ENCODE data around the gene FOXF2. TPM values are rescaled to one million over a fixed set of nuclear protein-coding genes. Genes with fewer than 3 reads are reported as not detected.

Gene FOXF2
- total RNA-seq, 2 donors from 2014 or later = not detected

GRCh38 chr6:1390133-1390945 is 963 bp downstream of the FOXF2 start:
- ATAC-seq = no peak
- H3K9me3 Mint-ChIP-seq = no peaks in the 10 kb centered on the region
- H3K4me3 Mint-ChIP-seq = peak overlapping the region; percentile 44
- no peak overlapping the region for H3K27ac Mint-ChIP-seq
- peaks cover 51 to 70% of the 10 kb centered on the region in 2 donors for H3K27me3 Mint-ChIP-seq
- H3K36me3 Mint-ChIP-seq = no peaks in the 10 kb centered on the region
- H3K4me1 Mint-ChIP-seq (ENCODE audit: low read depth in 2 of 2) = peaks cover 4 to 12% of the 10 kb centered on the region in 2 donors
- DNase-seq (ENCODE audit: low spot score) = no peak

GRCh38 chr6:1390946-1391799 is 1.8 kb downstream of the FOXF2 start:
- Mint-ChIP-seq H3K27me3 (peaks cover 50 to 68% of the 10 kb centered on the region in 2 donors), H3K36me3 (no peaks in the 10 kb centered on the region), H3K4me1 (ENCODE audit: low read depth in 2 of 2) (peaks cover 4 to 8% of the 10 kb centered on the region in 2 donors), H3K27ac (no peak overlapping the region), H3K9me3 (no peaks in the 10 kb centered on the region), H3K4me3 (no peak overlapping the region)
- ATAC-seq (no peak), DNase-seq (ENCODE audit: low spot score) (no peak)

GRCh38 chr6:1391800-1392309 is 2.5 kb downstream of the FOXF2 start:
- Mint-ChIP-seq H3K9me3 (no peaks in the 10 kb centered on the region), H3K4me3 (no peak overlapping the region), H3K36me3 (no peaks in the 10 kb centered on the region), H3K27me3 (peaks cover 53 to 68% of the 10 kb centered on the region in 2 donors), H3K27ac (no peak overlapping the region), H3K4me1 (ENCODE audit: low read depth in 2 of 2) (peaks cover 4 to 9% of the 10 kb centered on the region in 2 donors)
- no peak for ATAC-seq
- no peak for DNase-seq (ENCODE audit: low spot score)

GRCh38 chr6:1392813-1393640 is 3.7 kb downstream of the FOXF2 start:
- Mint-ChIP-seq H3K4me1 (ENCODE audit: low read depth in 2 of 2) (peaks cover 4 to 15% of the 10 kb centered on the region in 2 donors), H3K27me3 (peaks cover 54 to 68% of the 10 kb centered on the region in 2 donors), H3K27ac (no peak overlapping the region), H3K36me3 (no peaks in the 10 kb centered on the region), H3K9me3 (no peaks in the 10 kb centered on the region), H3K4me3 (no peak overlapping the region)
- ATAC-seq (no peak), DNase-seq (ENCODE audit: low spot score) (no peak)

GRCh38 chr6:1393641-1394283 is 4.4 kb downstream of the FOXF2 start:
- no peaks in the 10 kb centered on the region for H3K9me3 Mint-ChIP-seq
- DNase-seq (ENCODE audit: low spot score) (no peak), ATAC-seq (peak in 1 of 2 donors; percentile 37)
- H3K27ac Mint-ChIP-seq = no peak overlapping the region
- H3K36me3 Mint-ChIP-seq = no peaks in the 10 kb centered on the region
- no peak overlapping the region for H3K4me3 Mint-ChIP-seq
- H3K27me3 Mint-ChIP-seq = peaks cover 49 to 68% of the 10 kb centered on the region in 2 donors
- peaks cover under 1 to 14% of the 10 kb centered on the region in 2 donors for H3K4me1 Mint-ChIP-seq (ENCODE audit: low read depth in 2 of 2)

GRCh38 chr6:1394514-1395463 is 5.4 kb downstream of the FOXF2 start:
- DNase-seq (ENCODE audit: low spot score) = no peak
- Mint-ChIP-seq H3K4me3 (no peak overlapping the region), H3K27me3 (peaks cover 48 to 67% of the 10 kb centered on the region in 2 donors), H3K27ac (no peak overlapping the region), H3K4me1 (ENCODE audit: low read depth in 2 of 2) (peaks cover 0 to 10% of the 10 kb centered on the region in 2 donors), H3K9me3 (no peaks in the 10 kb centered on the region), H3K36me3 (no peaks in the 10 kb centered on the region)
- ATAC-seq = no peak

GRCh38 chr6:1395506-1395905 is 6.1 kb downstream of the FOXF2 start:
- H3K4me3 Mint-ChIP-seq = no peak overlapping the region
- ATAC-seq (no peak), DNase-seq (ENCODE audit: low spot score) (no peak)
- peaks cover 46 to 67% of the 10 kb centered on the region in 2 donors for H3K27me3 Mint-ChIP-seq
- H3K36me3 Mint-ChIP-seq = no peaks in the 10 kb centered on the region
- H3K4me1 Mint-ChIP-seq (ENCODE audit: low read depth in 2 of 2) = peaks cover 0 to 7% of the 10 kb centered on the region in 2 donors
- H3K27ac Mint-ChIP-seq = no peak overlapping the region
- H3K9me3 Mint-ChIP-seq = no peaks in the 10 kb centered on the region

- Mint-ChIP-seq H3K27ac (no peak overlapping the region), H3K9me3 (no peaks in the 10 kb centered on the region), H3K4me3 (no peak overlapping the region), H3K36me3 (no peaks in the 10 kb centered on the region), H3K27me3 (peaks cover 45 to 65% of the 10 kb centered on the region in 2 donors), H3K4me1 (ENCODE audit: low read depth in 2 of 2) (peaks cover 0 to 7% of the 10 kb centered on the region in 2 donors)
- no peak for ATAC-seq
- DNase-seq (ENCODE audit: low spot score) = no peak
These were observed 6.8 kb downstream of the FOXF2 start for GRCh38 chr6:1395941-1396908.

- DNase-seq (ENCODE audit: low spot score) = no peak
- Mint-ChIP-seq H3K27me3 (peaks cover 38 to 55% of the 10 kb centered on the region in 2 donors), H3K36me3 (no peaks in the 10 kb centered on the region), H3K9me3 (no peaks in the 10 kb centered on the region), H3K27ac (no peak overlapping the region), H3K4me1 (ENCODE audit: low read depth in 2 of 2) (peaks cover 0 to 7% of the 10 kb centered on the region in 2 donors), H3K4me3 (no peak overlapping the region)
- ATAC-seq = no peak
These were observed 7.8 kb downstream of the FOXF2 start for GRCh38 chr6:1396952-1397868.

GRCh38 chr6:1399085-1399780 is 9.9 kb downstream of the FOXF2 start:
- peaks cover 34 to 49% of the 10 kb centered on the region in 2 donors for H3K27me3 Mint-ChIP-seq
- H3K4me1 Mint-ChIP-seq (ENCODE audit: low read depth in 2 of 2) = peaks cover 0 to 7% of the 10 kb centered on the region in 2 donors
- H3K9me3 Mint-ChIP-seq = no peaks in the 10 kb centered on the region
- H3K27ac Mint-ChIP-seq = no peak overlapping the region
- DNase-seq (ENCODE audit: low spot score) = no peak
- ATAC-seq = no peak
- no peak overlapping the region for H3K4me3 Mint-ChIP-seq
- no peaks in the 10 kb centered on the region for H3K36me3 Mint-ChIP-seq
